MCF 10A (cell line): ENCODE measurements around the gene EP400. TPM values are rescaled to one million over a fixed set of nuclear protein-coding genes. Genes with fewer than 3 reads are reported as not detected.
"Not testable (repeated sequence)": the region's sequence is repeated elsewhere in the genome, so short reads cannot be mapped to it uniquely, and the experiment has no call there.

Experiments used
- BruUV-seq: library from RNA; stranded (reverse); fragments of 400-500 nt; replicated peaks from 2 replicates; lab custom pipeline; 2021; lab: Mats Ljungman, UMichigan
- CTCF ChIA-PET: fragments of 300-600 bp; sonication (Branson Sonifier 250); formaldehyde crosslinking; extraction: SDS; loops from one replicate; lab custom pipeline; 2021; ENCODE audit warnings: antibody characterized with exemption, inconsistent platforms; lab: Yijun Ruan, JAX
- POLR2A ChIA-PET: fragments of 300-600, 350-650 bp; sonication (Branson Sonifier 250); formaldehyde crosslinking; extraction: SDS; loops from one replicate; lab custom pipeline; 2020; ENCODE audit warnings: antibody characterized with exemption, inconsistent platforms; lab: Yijun Ruan, JAX
- DNase-seq: peaks from one replicate; pipeline ENCODE4 v3.0.0-alpha.2; 2018; ENCODE audit not compliant: unreplicated experiment
- H3K27ac Mint-ChIP-seq: one replicate; pipeline ENCODE4 v1.8.0; 2022; ENCODE audit warnings: mild to moderate bottlenecking, low read depth, mixed read lengths; ENCODE audit not compliant: unreplicated experiment
- H3K27me3 Mint-ChIP-seq: one replicate; pipeline ENCODE4 v1.8.0; 2022; ENCODE audit warnings: mixed read lengths; ENCODE audit not compliant: insufficient read depth, unreplicated experiment
- H3K36me3 Mint-ChIP-seq: one replicate; pipeline ENCODE4 v1.8.0; 2022; ENCODE audit warnings: mild to moderate bottlenecking, moderate library complexity, mixed read lengths; ENCODE audit not compliant: insufficient read depth, unreplicated experiment
- H3K4me1 Mint-ChIP-seq: one replicate; pipeline ENCODE4 v1.8.0; 2022; ENCODE audit warnings: mixed read lengths; ENCODE audit not compliant: insufficient read depth, unreplicated experiment
- H3K4me3 Mint-ChIP-seq: one replicate; pipeline ENCODE4 v1.8.0; 2022; ENCODE audit warnings: mild to moderate bottlenecking, moderate library complexity, mixed read lengths; ENCODE audit not compliant: unreplicated experiment
- H3K9me3 Mint-ChIP-seq: one replicate; pipeline ENCODE4 v1.8.0; 2022; ENCODE audit warnings: mixed read lengths; ENCODE audit not compliant: unreplicated experiment
- CTCF ChIP-seq: fragments of 200-600 bp; IDR thresholded peaks from one replicate; pipeline ENCODE4 v1.8.0; 2022; ENCODE audit warnings: antibody characterized with exemption, mild to moderate bottlenecking; ENCODE audit not compliant: unreplicated experiment
- intact Hi-C: fragments of 100-400 bp; cut with micrococcal nuclease; formaldehyde crosslinking; loops from 2 replicates; pipeline ENCODE4 v1.14.1; 2022
- total RNA-seq: library from RNA; stranded (reverse); gene quantifications from 2 replicates; pipeline ENCODE4 v1.2.3, GENCODE V29; 2022

EP400 gene
- total RNA-seq, 1 experiment from 2014 or later: 52.4 TPM

GRCh38 chr12:131959116-131959515 is 9.4 kb downstream of the EP400 start:
- BruUV-seq: no TSS peak
- intact Hi-C loops: no loop called here
- H3K4me1 Mint-ChIP-seq: peaks cover 40% of the 10 kb centered on the region
- ChIA-PET CTCF (interaction anchor here (0.9 to 1.0 kb wide), 3 partner anchors 9 to 124 kb away, joined by 3 to 4 read pairs (median 3); no protein-coding TSS in a partner anchor), POLR2A (no interaction called here)
- no peak overlapping the region for H3K4me3 Mint-ChIP-seq
- DNase-seq: no peak
- no peaks in the 10 kb centered on the region for H3K9me3 Mint-ChIP-seq
- H3K36me3 Mint-ChIP-seq: peaks cover 24% of the 10 kb centered on the region
- no peaks in the 10 kb centered on the region for H3K27me3 Mint-ChIP-seq
- no peak overlapping the region for H3K27ac Mint-ChIP-seq
- no peak for TF ChIP-seq CTCF

- DNase-seq: no peak
- Mint-ChIP-seq H3K36me3 (peaks cover 24% of the 10 kb centered on the region), H3K4me3 (no peak overlapping the region), H3K27me3 (no peaks in the 10 kb centered on the region), H3K9me3 (no peaks in the 10 kb centered on the region), H3K27ac (no peak overlapping the region), H3K4me1 (peaks cover 43% of the 10 kb centered on the region)
- no TSS peak for BruUV-seq
- POLR2A ChIA-PET: no interaction called here
- CTCF ChIA-PET: interaction anchor here (1.0 kb wide), 2 partner anchors 9 to 125 kb away, joined by 3 to 4 read pairs; no protein-coding TSS in a partner anchor
- TF ChIP-seq CTCF: no peak
- intact Hi-C loops: no loop called here
These were observed 10.2 kb downstream of the EP400 start for GRCh38 chr12:131959641-131960589.

- POLR2A ChIA-PET, intact Hi-C loops, H3K27me3 Mint-ChIP-seq, DNase-seq, CTCF ChIA-PET, H3K9me3 Mint-ChIP-seq, BruUV-seq, H3K27ac Mint-ChIP-seq, H3K4me3 Mint-ChIP-seq: not testable (repeated sequence)
- H3K36me3 Mint-ChIP-seq: peaks cover 31% of the 10 kb centered on the region
- peaks cover 44% of the 10 kb centered on the region for H3K4me1 Mint-ChIP-seq
These were observed 11.0 kb downstream of the EP400 start for GRCh38 chr12:131960590-131961325.

- H3K9me3 Mint-ChIP-seq, POLR2A ChIA-PET, H3K27ac Mint-ChIP-seq, intact Hi-C loops, H3K27me3 Mint-ChIP-seq, H3K4me3 Mint-ChIP-seq, DNase-seq: not testable (repeated sequence)
- BruUV-seq: TSS peak; percentile 14
- Mint-ChIP-seq H3K4me1 (peaks cover 38% of the 10 kb centered on the region), H3K36me3 (peaks cover 32% of the 10 kb centered on the region)
- CTCF ChIA-PET: interaction anchor here (0.6 kb wide), 1 partner anchor 8 kb away, joined by 3 read pairs; no protein-coding TSS in a partner anchor
These were observed 11.6 kb downstream of the EP400 start for GRCh38 chr12:131961328-131961727.
